Glutamatergic neuron (in vitro differentiated cells): Measurements from ENCODE around the gene PKP4. TPM values are rescaled to one million over a fixed set of nuclear protein-coding genes. Genes with fewer than 3 reads are reported as not detected.

Experiments
- DNase-seq: peaks from one replicate; pipeline ENCODE4 v3.0.0; 2022
- H3K27ac Mint-ChIP-seq: one replicate; pipeline ENCODE4 v1.8.0; 2020; ENCODE audit warnings: mild to moderate bottlenecking, mixed read lengths, inconsistent platforms; ENCODE audit not compliant: unreplicated experiment
- H3K27me3 Mint-ChIP-seq: one replicate; pipeline ENCODE4 v1.8.0; 2020; ENCODE audit warnings: mild to moderate bottlenecking, moderate library complexity, mixed read lengths, inconsistent platforms; ENCODE audit not compliant: unreplicated experiment
- H3K36me3 Mint-ChIP-seq: one replicate; pipeline ENCODE4 v1.8.0; 2020; ENCODE audit warnings: mild to moderate bottlenecking, mixed read lengths, inconsistent platforms; ENCODE audit not compliant: unreplicated experiment
- H3K4me1 Mint-ChIP-seq: one replicate; pipeline ENCODE4 v1.8.0; 2020; ENCODE audit warnings: mild to moderate bottlenecking, low read depth, mixed read lengths, inconsistent platforms; ENCODE audit not compliant: unreplicated experiment
- H3K4me3 Mint-ChIP-seq: one replicate; pipeline ENCODE4 v1.8.0; 2020; ENCODE audit warnings: mild to moderate bottlenecking, mixed read lengths, inconsistent platforms; ENCODE audit not compliant: unreplicated experiment
- H3K9me3 Mint-ChIP-seq: one replicate; pipeline ENCODE4 v1.8.0; 2020; ENCODE audit warnings: mild to moderate bottlenecking, moderate library complexity, mixed read lengths, inconsistent platforms; ENCODE audit not compliant: unreplicated experiment
- CTCF ChIP-seq: fragments of 200-600 bp; sonication (generic); IDR thresholded peaks from one replicate; pipeline ENCODE4 v1.5.0; 2021; ENCODE audit not compliant: partially characterized antibody, unreplicated experiment
- total RNA-seq: library from RNA; stranded (reverse); fragmentation: NEBNext Ultra II Directional; extraction: Animal tissue kit (Norgen Biotek cat#: 25700); gene quantifications from one replicate; pipeline ENCODE4 v1.2.1, GENCODE V29; 2021; ENCODE audit not compliant: unreplicated experiment

The PKP4 gene
- total RNA-seq, 1 donor from 2014 or later, result 25.0 TPM

- no peaks in the 10 kb centered on the region for H3K9me3 Mint-ChIP-seq
- H3K4me3 Mint-ChIP-seq, result no peak overlapping the region
- no peaks in the 10 kb centered on the region for H3K4me1 Mint-ChIP-seq
- H3K36me3 Mint-ChIP-seq, result no peaks in the 10 kb centered on the region
- H3K27me3 Mint-ChIP-seq, result peaks cover 2% of the 10 kb centered on the region
- no peak for TF ChIP-seq CTCF
- no peak overlapping the region for H3K27ac Mint-ChIP-seq
- DNase-seq, result no peak
These were observed 89.8 kb downstream of the PKP4 start for GRCh38 chr2:158546412-158547144.

GRCh38 chr2:158553257-158553656 lies 96.5 kb downstream of the PKP4 start:
- peaks cover 2% of the 10 kb centered on the region for H3K4me1 Mint-ChIP-seq
- no peak overlapping the region for H3K27ac Mint-ChIP-seq
- TF ChIP-seq CTCF, result no peak

GRCh38 chr2:158554996-158555395 lies 98.2 kb downstream of the PKP4 start:
- Mint-ChIP-seq H3K9me3 (no peaks in the 10 kb centered on the region), H3K27me3 (no peaks in the 10 kb centered on the region), H3K27ac (no peak overlapping the region), H3K4me3 (no peak overlapping the region), H3K4me1 (peaks cover 9% of the 10 kb centered on the region), H3K36me3 (no peaks in the 10 kb centered on the region)
- no peak for TF ChIP-seq CTCF
- DNase-seq, result no peak

More at GRCh38 chr2:158553257-158553656, 96.5 kb downstream of the PKP4 start:
- no peak for DNase-seq
- H3K4me3 Mint-ChIP-seq, result no peak overlapping the region
- no peaks in the 10 kb centered on the region for H3K36me3 Mint-ChIP-seq
- no peaks in the 10 kb centered on the region for H3K27me3 Mint-ChIP-seq
- no peaks in the 10 kb centered on the region for H3K9me3 Mint-ChIP-seq

- H3K27me3 Mint-ChIP-seq, result no peaks in the 10 kb centered on the region
- DNase-seq, result no peak
These were observed 99.4 kb downstream of the PKP4 start for GRCh38 chr2:158556124-158556523.

More at GRCh38 chr2:158556124-158556523, 99.4 kb downstream of the PKP4 start:
- no peak overlapping the region for H3K4me3 Mint-ChIP-seq
- peaks cover 9% of the 10 kb centered on the region for H3K4me1 Mint-ChIP-seq
- TF ChIP-seq CTCF, result no peak
- no peaks in the 10 kb centered on the region for H3K36me3 Mint-ChIP-seq
- no peak overlapping the region for H3K27ac Mint-ChIP-seq
- no peaks in the 10 kb centered on the region for H3K9me3 Mint-ChIP-seq
